Stimulated activated CD8-positive, alpha-beta memory T cell treated with anti-CD3 and anti-CD28 coated beads, Interleukin-15, amount 100 ng/mL, for 48 hours (primary cell): ENCODE data around the gene SOS1.
A peak's percentile ranks its signal among the peaks of the same experiment; 100 is the strongest.
"Not testable (repeated sequence)": the region's sequence is repeated elsewhere in the genome, so short reads cannot be mapped to it uniquely, and the experiment has no call there.

Source experiments
- DNase-seq, 2 donors: peaks; one replicate each; pipeline ENCODE4 v3.0.0-alpha.2; 2020; ENCODE audit warnings: low read depth in 2 of 2

The SOS1 gene

GRCh38 chr2:39120771-39121522 is at the start of gene SOS1:
SOS1 (minus strand) TSS chr2:39121051; CDS start chr2:39120422, 629 bp downstream.
- peak; percentile 89 for DNase-seq

GRCh38 chr2:39164089-39164488 is 43.2 kb upstream of the SOS1 start:
- no peak for DNase-seq

DNA sequence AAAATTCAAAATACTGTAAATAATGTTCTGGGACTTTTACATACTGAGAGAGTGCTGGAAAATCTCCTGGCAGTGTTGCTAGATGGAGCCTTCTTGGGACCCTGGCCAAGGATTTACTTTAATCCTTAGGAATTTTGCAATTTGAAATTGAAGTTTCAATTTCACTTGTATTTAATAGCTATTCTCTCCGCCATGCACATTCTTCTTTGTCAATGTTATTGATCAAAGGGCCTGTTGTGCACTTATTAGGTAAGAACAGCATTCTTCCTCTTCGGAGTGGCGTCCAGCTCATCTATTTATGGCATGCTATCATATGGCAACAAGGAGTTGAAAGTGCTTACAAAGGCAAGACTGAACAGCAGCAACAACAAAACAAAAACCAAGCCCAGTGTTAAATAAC is 40.1 kb upstream of the SOS1 start:
- DNase-seq, result no peak

- DNase-seq, result no peak
Measured at GRCh38 chr2:39159283-39159682, 38.4 kb upstream of the SOS1 start.

GRCh38 chr2:39158351-39158750 is 37.5 kb upstream of the SOS1 start:
- DNase-seq, result no peak

- no peak for DNase-seq
Measured at GRCh38 chr2:39156846-39157245, 36.0 kb upstream of the SOS1 start.

GRCh38 chr2:39156107-39156506 is 35.3 kb upstream of the SOS1 start:
- DNase-seq, result no peak

DNA sequence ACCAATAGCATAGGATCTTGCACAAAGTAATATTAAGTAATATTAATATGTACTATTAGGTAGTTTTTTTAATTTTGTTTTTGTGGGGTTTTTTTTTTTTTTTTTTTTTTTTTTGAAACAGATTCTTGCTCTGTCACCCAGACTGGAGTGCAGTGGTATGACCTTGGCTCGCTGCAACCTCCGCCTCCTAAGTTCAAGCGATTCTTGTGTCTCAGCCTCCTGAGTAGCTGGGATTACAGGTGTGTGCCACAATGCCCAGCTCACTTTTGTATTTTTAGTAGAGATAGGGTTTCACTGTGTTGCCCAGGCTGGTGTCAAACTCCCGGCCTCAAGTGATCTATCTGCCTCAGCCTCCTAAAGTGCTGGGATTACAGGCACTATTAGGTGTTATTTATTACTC is 34.7 kb upstream of the SOS1 start:
- not testable (repeated sequence) for DNase-seq

DNA sequence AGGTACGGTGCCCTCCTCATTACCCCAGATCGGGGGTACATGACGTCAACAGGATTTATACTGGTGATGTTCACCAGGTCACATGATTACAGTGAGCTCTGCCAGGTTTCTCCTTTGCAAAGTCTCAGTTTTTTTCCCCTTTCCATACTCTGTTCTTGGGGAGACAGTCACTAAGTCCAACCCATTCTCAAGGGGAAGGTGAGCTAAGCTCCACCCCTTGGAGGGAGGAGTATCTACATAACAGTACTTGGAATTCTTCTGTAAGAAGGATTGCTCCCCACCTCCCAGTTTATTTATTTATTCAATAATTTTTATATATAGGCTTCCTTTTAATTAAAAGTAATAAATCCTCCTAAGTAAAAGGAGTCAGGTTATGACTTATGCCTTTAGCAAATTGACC is 34.1 kb upstream of the SOS1 start:
- no peak for DNase-seq

DNA sequence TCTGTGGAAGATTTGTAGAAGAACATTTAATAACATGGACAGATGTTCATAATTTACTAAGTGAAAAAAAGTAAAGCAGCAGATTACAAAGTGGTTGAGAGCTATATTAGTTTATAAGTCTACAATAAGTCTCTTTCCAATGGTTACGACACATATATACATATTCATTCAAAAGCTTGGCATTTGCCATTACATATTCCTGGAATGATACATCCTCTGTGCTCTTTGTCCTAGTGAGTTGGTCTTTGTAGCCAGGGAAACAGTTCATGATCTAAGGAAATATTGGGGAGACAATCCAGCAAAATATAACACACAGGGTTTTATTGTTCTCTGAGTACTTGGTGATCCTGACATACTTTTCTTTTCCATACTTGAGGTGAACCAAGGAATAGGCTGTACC is 32.5 kb upstream of the SOS1 start:
- no peak for DNase-seq

DNA sequence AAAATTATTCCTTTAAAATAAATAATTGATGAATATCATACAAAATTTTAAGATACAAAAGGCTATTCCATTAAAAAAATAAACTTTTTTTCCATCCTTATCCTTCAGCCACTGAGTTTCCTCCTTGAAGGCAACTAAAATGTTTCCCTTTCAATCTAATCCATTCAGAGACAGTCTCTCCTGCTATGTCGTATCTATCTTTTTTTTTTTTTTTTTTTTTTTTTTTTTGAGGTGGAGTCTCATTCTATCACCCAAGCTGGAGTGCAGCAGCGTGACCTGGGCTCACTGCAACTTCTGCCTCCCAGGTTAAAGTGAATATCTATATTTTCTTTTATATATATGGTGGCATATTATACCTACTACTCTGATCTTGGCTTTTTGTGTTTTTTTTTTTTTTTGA is 31.7 kb upstream of the SOS1 start:
- DNase-seq, result no peak

DNA sequence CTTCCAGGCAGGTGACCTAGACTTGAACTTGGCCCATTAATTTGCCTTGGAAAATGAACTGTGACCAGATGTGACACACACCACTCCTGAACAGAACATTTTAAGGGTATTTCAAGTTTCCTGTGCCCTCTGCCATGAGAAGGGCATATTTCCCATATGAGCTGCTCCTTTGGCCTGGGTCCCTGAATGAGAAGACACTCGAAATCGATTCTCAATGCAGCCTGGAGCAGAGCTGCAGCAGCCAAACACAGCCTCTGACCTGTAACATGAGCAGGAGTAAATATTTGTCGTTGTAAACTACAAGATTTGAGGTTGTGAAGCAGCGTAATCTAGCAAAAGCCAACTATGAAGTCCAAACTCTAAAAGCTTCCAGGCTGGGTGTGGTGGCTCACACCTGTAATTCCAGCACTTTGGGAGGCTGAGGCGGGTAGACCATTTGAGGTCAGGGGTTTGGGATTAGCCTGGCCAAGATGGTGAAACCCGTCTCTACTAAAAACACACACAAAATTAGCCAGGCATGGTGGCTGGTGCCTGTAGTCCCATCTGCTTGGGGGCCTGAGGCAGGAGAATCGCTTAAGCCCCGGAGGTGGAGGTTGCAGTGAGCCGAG is 30.1 kb upstream of the SOS1 start:
- DNase-seq, result no peak

GRCh38 chr2:39150102-39150562 is 29.3 kb upstream of the SOS1 start:
- DNase-seq, result no peak

- DNase-seq, result no peak
Measured at GRCh38 chr2:39146630-39147029, 25.8 kb upstream of the SOS1 start.

GRCh38 chr2:39145906-39146421 is 25.1 kb upstream of the SOS1 start:
- DNase-seq, result no peak

DNA sequence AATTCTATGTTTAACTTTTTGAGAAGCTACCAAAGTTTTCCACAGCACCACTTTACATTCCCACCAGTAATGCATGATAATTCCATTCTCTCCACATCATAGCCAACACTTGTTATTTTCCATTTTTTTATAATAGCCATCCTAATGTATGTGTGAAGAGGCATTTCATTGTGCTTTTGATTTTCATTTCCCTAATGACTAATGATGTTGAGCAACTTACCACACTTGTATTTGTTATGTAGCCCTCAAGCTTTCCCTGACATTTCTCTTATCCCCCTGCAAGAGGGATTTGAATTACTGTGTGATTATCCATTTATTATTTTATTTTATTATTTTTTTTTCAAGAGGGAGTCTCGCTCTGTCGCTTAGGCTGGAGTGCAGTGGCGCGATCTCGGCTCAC is 23.6 kb upstream of the SOS1 start:
- no peak for DNase-seq

- DNase-seq, result no peak
Measured at GRCh38 chr2:39142904-39143605, 22.2 kb upstream of the SOS1 start.

DNA sequence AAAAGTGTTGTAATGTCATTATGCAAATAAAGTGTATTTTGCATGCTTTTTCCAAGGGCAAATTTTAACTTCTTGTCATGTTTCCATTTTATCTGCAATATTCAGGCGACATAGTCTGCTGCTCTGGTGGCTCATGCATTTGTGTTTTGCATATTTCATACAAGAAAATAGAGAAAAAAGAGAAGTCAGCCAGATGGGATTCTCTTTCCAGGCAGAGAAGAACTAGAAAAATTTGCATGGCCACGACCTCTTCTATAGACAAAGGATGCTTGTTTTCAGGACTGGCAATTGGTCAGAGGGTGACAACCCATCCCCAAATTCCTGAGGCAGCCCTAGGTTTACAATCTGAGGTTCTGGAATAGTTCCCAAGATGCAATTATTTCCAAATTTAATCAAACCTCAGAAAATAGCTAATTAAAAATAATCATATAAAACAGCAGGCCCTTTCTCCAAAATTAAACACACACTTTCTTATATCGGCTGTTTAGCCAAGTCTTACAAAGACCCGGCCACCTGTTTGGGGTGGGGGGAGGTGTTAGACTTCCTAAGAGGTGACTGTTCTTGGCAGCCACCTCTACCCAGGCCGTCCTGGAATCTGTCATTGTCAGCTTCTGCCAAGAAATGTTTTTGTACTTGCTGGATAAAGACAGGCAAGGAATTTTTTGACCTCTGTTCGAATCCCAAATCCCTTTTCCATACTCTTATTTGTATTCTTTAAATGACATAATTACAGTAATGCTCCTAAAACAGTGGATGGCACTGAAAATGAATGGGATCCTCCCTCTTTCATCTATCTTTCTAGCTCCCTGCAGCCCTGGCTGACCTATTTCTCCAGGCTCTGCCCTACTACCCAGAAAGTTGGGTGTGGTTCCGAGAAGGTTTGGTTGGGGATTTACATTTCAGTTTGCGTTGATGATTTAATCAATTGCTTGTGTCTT is 20.8 kb upstream of the SOS1 start:
- no peak for DNase-seq

DNA sequence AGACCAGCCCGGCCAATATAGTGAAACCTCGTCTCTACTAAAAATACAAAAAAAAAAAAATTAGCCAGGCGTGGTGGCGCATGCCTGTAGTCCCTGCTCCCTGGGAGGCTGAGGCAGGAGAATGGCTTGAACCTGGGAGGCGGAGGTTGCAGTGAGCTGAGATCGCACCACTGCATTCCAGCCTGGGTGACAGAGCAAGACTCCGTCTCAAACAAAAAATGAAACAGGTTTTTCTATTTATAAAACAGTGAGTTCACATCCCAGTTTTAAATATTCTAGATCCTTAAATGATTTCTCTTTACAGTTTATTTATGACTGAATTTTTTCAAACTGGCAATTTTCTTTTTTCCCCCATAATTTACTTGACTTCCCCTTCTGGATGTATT is 20.1 kb upstream of the SOS1 start:
- DNase-seq, result not testable (repeated sequence)

DNA sequence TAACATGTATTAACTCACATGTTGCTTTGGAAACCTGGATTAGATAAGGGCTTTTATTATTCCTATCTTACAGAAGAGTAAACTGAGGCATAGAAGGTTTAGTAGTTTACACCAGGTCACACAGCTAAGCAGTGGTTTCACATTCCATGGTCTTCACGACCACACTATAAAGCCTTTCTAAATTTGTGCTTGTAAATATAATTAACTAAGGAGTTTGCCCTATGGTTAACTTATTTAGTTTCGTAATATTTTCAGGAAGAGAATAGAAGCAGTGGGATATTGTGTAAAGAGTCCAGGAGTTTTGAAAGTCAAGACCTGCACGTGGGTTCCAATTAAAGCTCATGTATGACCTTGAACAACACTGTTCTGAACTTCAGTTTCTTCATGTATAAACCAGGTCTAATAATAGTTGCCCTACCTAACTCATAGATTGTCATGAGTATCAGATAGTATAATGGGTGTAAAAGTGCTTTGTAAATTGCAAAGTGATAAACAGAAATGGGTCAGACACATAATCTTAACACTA is 19.5 kb upstream of the SOS1 start:
- DNase-seq, result no peak

DNA sequence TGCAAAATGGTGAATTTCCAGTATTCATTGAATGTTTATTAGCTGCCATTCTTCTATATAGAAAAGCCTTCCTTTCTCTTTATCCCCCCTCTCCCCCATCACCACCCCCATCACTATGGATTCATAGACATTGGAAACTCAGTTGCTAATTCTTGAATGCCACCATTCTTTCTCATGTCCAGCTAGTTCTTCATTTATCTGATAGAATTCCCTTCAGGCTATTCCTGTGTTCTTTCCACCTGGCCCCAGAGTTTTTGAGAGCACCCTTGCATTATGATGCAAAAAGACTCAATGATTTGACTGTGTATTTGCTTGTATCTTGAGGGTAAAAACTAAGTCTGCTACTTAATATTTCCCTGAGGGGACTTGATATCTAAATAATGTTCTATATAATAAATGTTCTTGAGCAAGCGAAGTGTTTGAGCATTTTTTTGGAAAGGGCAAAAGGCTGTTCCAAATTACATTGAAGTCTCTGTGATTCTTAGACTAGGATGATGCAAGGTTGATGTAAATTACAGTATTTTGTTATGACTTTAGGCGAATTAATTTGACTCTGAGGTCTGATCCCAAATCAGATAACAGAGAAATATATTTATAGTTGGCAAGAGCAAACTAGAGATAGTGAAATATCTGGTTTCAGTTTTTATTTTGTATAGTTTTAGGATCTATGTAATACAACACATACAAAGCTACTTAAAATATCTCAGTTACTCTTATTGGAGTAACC is 18.8 kb upstream of the SOS1 start:
- no peak for DNase-seq
